H9 (cell line): Measurements from ENCODE around the gene TMEM120B. TPM values are rescaled to one million over a fixed set of nuclear protein-coding genes. Genes with fewer than 3 reads are reported as not detected.

Experiments used
- DNase-seq: peaks from one replicate; pipeline ENCODE4 v3.0.0-alpha.2; 2017
- H2AFZ ChIP-seq: one replicate; pipeline ENCODE4 v1.6.1; 2013; ENCODE audit warnings: mild to moderate bottlenecking, low read length, control low read depth, moderate library complexity
- H2AK5ac ChIP-seq: 2 replicates; pipeline ENCODE4 v1.6.1; 2013; ENCODE audit warnings: low read length, control low read depth, mixed read lengths; ENCODE audit not compliant: insufficient read length
- H2BK120ac ChIP-seq: one replicate; pipeline ENCODE4 v1.6.1; 2013; ENCODE audit warnings: low read depth, mild to moderate bottlenecking, low read length, control low read depth, inconsistent platforms; ENCODE audit not compliant: poor library complexity, severe bottlenecking
- H2BK12ac ChIP-seq: 2 replicates; pipeline ENCODE4 v1.6.1; 2013; ENCODE audit warnings: low read length, control low read depth, mixed read lengths, low read depth; ENCODE audit not compliant: insufficient read length
- H2BK15ac ChIP-seq: 2 replicates; pipeline ENCODE4 v1.6.1; 2013; ENCODE audit warnings: low read depth, low read length, control low read depth
- H2BK20ac ChIP-seq: one replicate; pipeline ENCODE4 v1.6.1; 2013; ENCODE audit warnings: low read depth, mild to moderate bottlenecking, low read length, control low read depth, inconsistent platforms; ENCODE audit not compliant: poor library complexity, severe bottlenecking
- H2BK5ac ChIP-seq: 2 replicates; pipeline ENCODE4 v1.6.1; 2013; ENCODE audit warnings: low read length, control low read depth, mixed read lengths; ENCODE audit not compliant: insufficient read length
- H3K14ac ChIP-seq: 2 replicates; pipeline ENCODE4 v1.6.1; 2013; ENCODE audit warnings: low read length, control low read depth; ENCODE audit not compliant: insufficient read depth
- H3K18ac ChIP-seq: 2 replicates; pipeline ENCODE4 v1.6.1; 2013; ENCODE audit warnings: low read depth, mild to moderate bottlenecking, mixed read lengths, low read length, control low read depth; ENCODE audit not compliant: insufficient read length
- H3K23ac ChIP-seq: 2 replicates; pipeline ENCODE4 v1.6.1; 2013; ENCODE audit warnings: low read length, control low read depth, mixed read lengths, low read depth; ENCODE audit not compliant: insufficient read length
- H3K23me2 ChIP-seq: 2 replicates; pipeline ENCODE4 v1.6.1; 2013; ENCODE audit warnings: low read depth, mild to moderate bottlenecking, mixed read lengths, low read length, control low read depth; ENCODE audit not compliant: insufficient read length, poor library complexity, severe bottlenecking
- H3K27ac ChIP-seq: 2 replicates; pipeline ENCODE4 v1.5.1; 2013; ENCODE audit warnings: low read length, control low read depth, mixed read lengths, low read depth; ENCODE audit not compliant: insufficient read length
- H3K27me3 ChIP-seq: 2 replicates; pipeline ENCODE4 v1.6.1; 2013; ENCODE audit warnings: low read length, control low read depth, inconsistent platforms; ENCODE audit not compliant: insufficient read depth
- H3K4ac ChIP-seq: 2 replicates; pipeline ENCODE4 v1.6.1; 2013; ENCODE audit warnings: low read depth, mild to moderate bottlenecking, control low read depth, inconsistent platforms, low read length, moderate library complexity
- H3K4me1 ChIP-seq: 2 replicates; pipeline ENCODE4 v1.6.1; 2013; ENCODE audit warnings: low read length, control low read depth, inconsistent platforms; ENCODE audit not compliant: insufficient read depth
- H3K4me2 ChIP-seq: 2 replicates; pipeline ENCODE4 v1.6.1; 2013; ENCODE audit warnings: low read length, control low read depth, mixed read lengths; ENCODE audit not compliant: insufficient read length, insufficient read depth
- H3K56ac ChIP-seq: 2 replicates; pipeline ENCODE4 v1.6.1; 2013; ENCODE audit warnings: low read depth, mild to moderate bottlenecking, mixed read lengths, low read length, control low read depth; ENCODE audit not compliant: insufficient read length
- H3K79me1 ChIP-seq: 2 replicates; pipeline ENCODE4 v1.6.1; 2013; ENCODE audit warnings: low read depth, mild to moderate bottlenecking, moderate library complexity, low read length, control low read depth, inconsistent platforms; ENCODE audit not compliant: insufficient read depth, poor library complexity, severe bottlenecking
- H3K79me2 ChIP-seq: 2 replicates; pipeline ENCODE4 v1.6.1; 2013; ENCODE audit warnings: low read length, control low read depth, inconsistent platforms; ENCODE audit not compliant: insufficient read depth
- H3K9ac ChIP-seq: 2 replicates; pipeline ENCODE4 v1.6.1; 2013; ENCODE audit warnings: low read length, control low read depth, mixed read lengths; ENCODE audit not compliant: insufficient read length; ENCODE audit errors: extremely low read depth
- H3K9me3 ChIP-seq: one replicate; pipeline ENCODE4 v1.6.1; 2013; ENCODE audit warnings: low read depth, low read length, inconsistent platforms; ENCODE audit not compliant: control insufficient read depth
- H3T11ph ChIP-seq: one replicate; pipeline ENCODE4 v1.6.1; 2013; ENCODE audit warnings: mild to moderate bottlenecking, low read length, control low read depth, inconsistent platforms
- H4K20me1 ChIP-seq: one replicate; pipeline ENCODE4 v1.6.1; 2013; ENCODE audit not compliant: control insufficient read depth, insufficient read length, insufficient read depth
- H4K5ac ChIP-seq: 2 replicates; pipeline ENCODE4 v1.6.1; 2013; ENCODE audit warnings: low read depth, mild to moderate bottlenecking, mixed read lengths, low read length, control low read depth; ENCODE audit not compliant: insufficient read length
- H4K8ac ChIP-seq: replicated peaks from 2 replicates; pipeline ENCODE4 v1.6.1; 2013; ENCODE audit warnings: low read length, control low read depth, mixed read lengths, low read depth; ENCODE audit not compliant: insufficient read length
- H4K91ac ChIP-seq: 2 replicates; pipeline ENCODE4 v1.6.1; 2013; ENCODE audit warnings: low read depth, mild to moderate bottlenecking, moderate library complexity, mixed read lengths, low read length, control low read depth; ENCODE audit not compliant: insufficient read length
- H3K27ac Mint-ChIP-seq, 3 experiments: 2 replicates in 2 of 3; 3 replicates in 1 of 3; pipeline ENCODE4 v1.8.0; 2020 to 2021; ENCODE audit warnings: mixed read lengths in 3 of 3, mild to moderate bottlenecking in 1 of 3, moderate library complexity in 1 of 3
- H3K27me3 Mint-ChIP-seq: 2 replicates; pipeline ENCODE4 v1.8.0; 2021; ENCODE audit warnings: low read depth, mild to moderate bottlenecking, moderate library complexity, mixed read lengths
- H3K36me3 Mint-ChIP-seq, 3 experiments: 2 replicates in 2 of 3; 3 replicates in 1 of 3; pipeline ENCODE4 v1.8.0; 2020 to 2021; ENCODE audit warnings: low read depth in 3 of 3, mixed read lengths in 3 of 3; ENCODE audit not compliant: insufficient read depth in 1 of 3
- H3K4me1 Mint-ChIP-seq, 2 experiments: 2 replicates each; pipeline ENCODE4 v1.8.0; 2020; ENCODE audit warnings: mixed read lengths in 2 of 2
- H3K4me3 Mint-ChIP-seq, 2 experiments: 2 replicates in 1 of 2; 3 replicates in 1 of 2; pipeline ENCODE4 v1.8.0; 2020 to 2021; ENCODE audit warnings: mild to moderate bottlenecking in 2 of 2, mixed read lengths in 2 of 2, moderate library complexity in 1 of 2
- H3K9me3 Mint-ChIP-seq, 2 experiments: 2 replicates in 1 of 2; 3 replicates in 1 of 2; pipeline ENCODE4 v1.8.0; 2020; ENCODE audit warnings: mild to moderate bottlenecking in 2 of 2, mixed read lengths in 2 of 2, moderate library complexity in 1 of 2
- WGBS: extraction: QIAGEN DNeasy Blood & Tissue Kit; methylation state at CpG from one replicate; pipeline ENCODE4 v1.1.7; 2013; ENCODE audit warnings: missing lambda C conversion rate, low lambda C conversion rate, mixed read lengths; ENCODE audit not compliant: insufficient read length; ENCODE audit errors: extremely low coverage; 5-methylcytosine and 5-hydroxymethylcytosine counted together
- total RNA-seq: library from RNA; stranded (reverse); gene quantifications from 2 replicates; pipeline ENCODE4 v1.2.1, GENCODE V29; 2021
- TF ChIP-seq, protein P1 (sequence below): fragments of 200-600 bp; sonication (generic); conservative IDR thresholded peaks from 3 replicates; pipeline ENCODE4 v1.8.0; 2021; ENCODE audit warnings: antibody characterized with exemption, mild to moderate bottlenecking

Gene TMEM120B
- total RNA-seq, 1 experiment from 2014 or later = 25.8 TPM

DNA sequence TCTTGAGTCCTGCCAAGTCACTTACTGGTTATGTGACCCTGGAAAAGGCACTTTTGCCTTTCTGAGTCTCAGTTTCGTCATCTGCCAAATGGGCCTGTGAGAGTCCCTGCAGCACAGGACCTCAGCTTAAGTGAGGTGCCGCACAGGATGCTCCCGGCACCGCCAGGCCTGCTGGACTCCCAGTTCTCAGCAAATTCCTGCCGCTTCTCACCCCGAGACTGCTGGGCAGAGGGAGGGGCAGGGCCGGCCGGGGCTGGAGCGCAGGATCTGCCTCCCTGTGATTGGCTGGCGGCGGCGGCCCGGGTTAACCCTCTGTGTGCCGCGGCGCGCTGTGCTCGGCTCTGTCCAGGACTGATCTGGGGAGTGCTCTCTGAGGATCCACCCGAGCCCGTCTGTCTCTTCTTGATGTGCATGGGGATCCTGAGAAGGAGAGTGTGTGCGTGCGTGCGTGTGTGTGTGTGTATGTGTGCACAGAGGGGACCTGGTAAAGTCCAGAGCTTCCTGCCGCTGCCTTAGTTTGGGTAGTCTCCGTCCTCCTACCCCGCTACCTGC is 99.8 kb downstream of the TMEM120B start:
- Histone ChIP-seq H3K4ac (no peak overlapping the region), H3K14ac (no peak overlapping the region; the same call in 1 of the 2 replicates), H3K9ac (peak overlapping the region; percentile 59), H3K4me2 (peak overlapping the region; percentile 87), H3K56ac (no peak overlapping the region), H3K27ac (no peak overlapping the region), H3K18ac (no peak overlapping the region), H3K79me2 (peaks cover 3% of the 10 kb centered on the region; the same call in 1 of the 2 replicates), H2BK5ac (no peak overlapping the region), H4K20me1 (no peaks in the 10 kb centered on the region), H3K9me3 (no peaks in the 10 kb centered on the region), H3T11ph (no peak overlapping the region), H2BK12ac (no peak overlapping the region), H2BK20ac (no peak overlapping the region), H2AFZ (no peak overlapping the region), H2BK120ac (no peak overlapping the region), H4K91ac (no peak overlapping the region), H4K8ac (no peak overlapping the region), H3K23me2 (peaks cover 5% of the 10 kb centered on the region), H3K23ac (no peak overlapping the region), H4K5ac (no peak overlapping the region), H3K27me3 (no peaks in the 10 kb centered on the region), H2BK15ac (no peak overlapping the region), H3K4me1 (no peaks in the 10 kb centered on the region), H3K79me1 (peaks cover 2% of the 10 kb centered on the region), H2AK5ac (no peak overlapping the region)
- Mint-ChIP-seq H3K9me3 (no peaks in the 10 kb centered on the region; a peak in 1 of 5 replicates), H3K4me3 (peak overlapping the region; percentile 79 to 86), H3K36me3 (peaks cover 19 to 66% (median 56%) of the 10 kb centered on the region in 3 experiments), H3K27me3 (no peaks in the 10 kb centered on the region), H3K4me1 (peaks cover 21 to 27% of the 10 kb centered on the region in 2 experiments), H3K27ac (peak overlapping the region; percentile 28 to 85 (median 83); a peak in 4 of 7 replicates)
- DNase-seq = peak; percentile 91
- no CpG with 5 or more reads among the region's 26 CpGs for WGBS
- TF ChIP-seq, protein P1, sequence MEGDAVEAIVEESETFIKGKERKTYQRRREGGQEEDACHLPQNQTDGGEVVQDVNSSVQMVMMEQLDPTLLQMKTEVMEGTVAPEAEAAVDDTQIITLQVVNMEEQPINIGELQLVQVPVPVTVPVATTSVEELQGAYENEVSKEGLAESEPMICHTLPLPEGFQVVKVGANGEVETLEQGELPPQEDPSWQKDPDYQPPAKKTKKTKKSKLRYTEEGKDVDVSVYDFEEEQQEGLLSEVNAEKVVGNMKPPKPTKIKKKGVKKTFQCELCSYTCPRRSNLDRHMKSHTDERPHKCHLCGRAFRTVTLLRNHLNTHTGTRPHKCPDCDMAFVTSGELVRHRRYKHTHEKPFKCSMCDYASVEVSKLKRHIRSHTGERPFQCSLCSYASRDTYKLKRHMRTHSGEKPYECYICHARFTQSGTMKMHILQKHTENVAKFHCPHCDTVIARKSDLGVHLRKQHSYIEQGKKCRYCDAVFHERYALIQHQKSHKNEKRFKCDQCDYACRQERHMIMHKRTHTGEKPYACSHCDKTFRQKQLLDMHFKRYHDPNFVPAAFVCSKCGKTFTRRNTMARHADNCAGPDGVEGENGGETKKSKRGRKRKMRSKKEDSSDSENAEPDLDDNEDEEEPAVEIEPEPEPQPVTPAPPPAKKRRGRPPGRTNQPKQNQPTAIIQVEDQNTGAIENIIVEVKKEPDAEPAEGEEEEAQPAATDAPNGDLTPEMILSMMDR = peak; percentile 55; the same call in 2 of the 3 replicates
